ENCODE results near the gene PYROXD2.

Gene PYROXD2

DNA sequence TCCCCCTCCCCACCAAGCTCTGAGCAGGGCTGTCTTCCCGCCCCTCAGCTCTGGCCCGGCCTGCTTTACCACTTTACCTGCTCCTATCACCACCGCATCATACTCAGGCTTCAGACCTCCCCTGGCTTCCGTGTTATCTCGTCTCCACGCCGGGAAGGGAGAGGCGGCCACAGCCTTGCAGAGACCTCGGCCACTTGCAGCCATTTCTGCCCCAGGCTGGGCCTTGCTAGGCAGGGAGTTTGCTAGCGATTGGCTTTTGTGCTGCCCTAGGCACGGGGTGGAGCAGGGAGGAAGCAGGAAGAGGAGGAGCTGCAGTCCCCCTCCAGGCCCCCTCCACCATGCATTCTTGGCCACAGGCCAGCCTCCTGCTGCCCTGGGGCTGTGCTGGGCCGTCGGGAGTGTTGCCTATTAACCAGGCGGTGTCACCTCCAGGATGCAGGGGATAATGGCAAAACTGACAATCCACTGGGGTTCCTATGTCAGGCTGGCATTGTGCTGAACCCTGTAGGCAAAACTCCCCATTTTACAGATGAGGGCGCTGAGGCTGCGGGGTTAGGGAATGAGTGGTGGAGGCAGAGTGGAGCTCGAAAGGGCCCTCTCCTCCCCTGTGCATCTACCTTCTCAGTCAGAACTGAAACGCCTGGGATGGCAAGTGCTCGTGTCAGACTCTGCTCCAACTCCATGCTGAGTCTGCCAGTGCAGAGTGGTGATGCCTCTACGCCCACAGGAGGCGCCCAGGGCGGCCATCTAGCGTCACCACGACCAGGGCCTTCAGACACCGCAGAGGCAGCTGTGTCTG is at the start of gene PYROXD2:
TSS of gene PYROXD2 (minus strand) at position 251 of the 799 bp plus-strand sequence. CDS start at position 204, 47 bp downstream.
- peak; percentile 21 for DNase-seq

DNA sequence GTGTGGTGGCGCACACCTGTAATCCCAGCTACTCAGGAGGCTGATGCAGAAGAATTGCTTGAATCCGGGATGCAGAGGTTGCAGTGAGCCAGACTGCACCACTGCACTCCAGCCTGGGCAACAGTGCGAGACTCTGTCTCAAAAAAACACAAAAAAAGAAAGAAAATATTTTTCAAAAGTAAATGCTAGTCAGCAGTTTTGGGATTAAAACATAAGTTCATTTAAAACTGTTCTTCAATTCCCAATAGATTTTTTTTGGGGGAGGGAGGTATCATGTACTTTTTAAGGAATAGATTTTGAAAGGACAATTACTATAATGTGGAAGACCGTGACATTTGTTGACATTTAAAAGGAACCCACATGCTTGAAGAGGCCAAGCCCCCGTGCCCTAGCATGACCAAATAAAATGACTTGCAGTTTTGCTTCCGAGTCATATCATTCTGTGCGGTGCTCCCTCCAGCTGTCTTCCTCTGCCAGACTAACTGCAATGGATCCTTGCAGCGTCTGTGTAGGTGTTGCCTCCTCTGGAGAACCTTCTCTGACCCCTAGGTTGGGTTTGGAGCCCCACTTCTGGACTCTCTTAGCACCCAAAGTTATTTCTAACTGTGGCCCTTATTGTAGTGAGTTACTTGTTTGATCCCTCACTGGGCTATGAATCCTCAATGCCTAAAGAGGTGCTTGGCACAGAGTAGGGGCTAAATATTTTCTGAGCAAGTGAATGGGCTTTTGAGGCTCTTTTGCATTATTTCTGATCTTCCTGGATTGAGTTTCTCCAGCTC is 49.2 kb upstream of the PYROXD2 start:
- DNase-seq = no peak

DNA sequence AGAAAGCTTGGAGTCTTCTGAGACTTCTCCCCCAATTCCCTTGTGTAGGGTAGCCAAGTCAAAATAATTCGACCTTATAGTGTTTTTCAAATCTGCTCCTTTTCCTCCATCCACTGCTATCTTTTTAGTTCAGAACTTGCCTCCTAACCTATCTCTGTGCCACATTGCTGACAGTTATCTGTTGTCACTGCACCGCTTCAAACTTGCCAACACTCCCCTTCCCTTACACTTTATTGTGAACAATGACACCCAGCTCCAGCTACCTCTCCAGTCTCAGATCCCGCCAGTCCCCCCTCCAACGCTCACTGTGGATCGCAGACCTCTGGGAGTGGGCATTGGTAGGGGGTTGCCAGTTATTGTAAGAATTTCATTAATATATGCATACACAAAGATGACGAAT is 48.0 kb upstream of the PYROXD2 start:
- DNase-seq = no peak

DNA sequence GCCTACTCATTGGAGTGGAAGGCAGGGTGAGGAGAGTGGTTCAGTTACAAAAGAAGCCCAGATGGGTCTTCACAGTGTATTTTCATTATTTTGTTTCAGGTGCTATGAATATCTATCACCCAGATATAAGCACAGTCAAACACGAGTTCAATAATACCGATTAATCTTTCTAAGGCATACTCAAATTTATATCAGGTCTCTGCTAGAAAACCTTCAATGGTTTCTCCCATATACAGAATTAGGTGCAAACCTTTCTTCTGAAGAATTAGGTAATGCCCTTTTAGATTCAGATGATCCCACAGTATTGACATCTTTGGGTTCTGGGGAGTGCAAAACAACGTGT is 46.5 kb upstream of the PYROXD2 start:
- no peak for DNase-seq

DNA sequence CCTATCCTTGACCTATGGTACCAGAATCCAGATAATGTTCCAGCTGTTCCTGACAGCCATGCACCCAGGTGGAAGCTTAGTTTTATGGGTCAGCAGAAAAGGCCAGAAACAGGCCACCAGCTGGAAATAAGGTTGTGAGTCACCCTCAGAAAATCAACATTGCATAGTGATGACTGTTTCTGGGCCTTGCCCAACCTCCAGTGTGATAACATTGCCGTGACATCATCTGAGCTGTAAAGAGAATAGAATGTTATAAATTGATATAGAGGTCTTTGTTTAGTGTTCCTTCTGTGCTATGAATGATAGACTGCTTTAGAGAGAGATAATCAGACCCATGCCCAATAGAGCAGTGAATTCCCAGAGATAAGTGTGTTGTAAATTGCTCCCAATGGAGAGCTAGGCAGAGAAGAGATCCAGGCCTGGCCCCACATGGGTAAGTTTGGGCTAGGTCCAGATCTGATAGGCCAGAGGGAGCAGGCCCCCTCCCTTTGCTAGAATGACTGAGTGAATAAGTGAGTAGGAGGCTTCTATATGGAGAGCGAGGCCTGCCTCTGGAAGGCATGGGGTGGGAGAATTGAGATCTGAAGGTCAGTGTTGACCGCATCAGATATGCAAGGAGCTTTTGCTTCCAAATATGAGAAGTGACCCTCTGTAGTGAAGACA is 46.0 kb upstream of the PYROXD2 start:
- no peak for DNase-seq

DNA sequence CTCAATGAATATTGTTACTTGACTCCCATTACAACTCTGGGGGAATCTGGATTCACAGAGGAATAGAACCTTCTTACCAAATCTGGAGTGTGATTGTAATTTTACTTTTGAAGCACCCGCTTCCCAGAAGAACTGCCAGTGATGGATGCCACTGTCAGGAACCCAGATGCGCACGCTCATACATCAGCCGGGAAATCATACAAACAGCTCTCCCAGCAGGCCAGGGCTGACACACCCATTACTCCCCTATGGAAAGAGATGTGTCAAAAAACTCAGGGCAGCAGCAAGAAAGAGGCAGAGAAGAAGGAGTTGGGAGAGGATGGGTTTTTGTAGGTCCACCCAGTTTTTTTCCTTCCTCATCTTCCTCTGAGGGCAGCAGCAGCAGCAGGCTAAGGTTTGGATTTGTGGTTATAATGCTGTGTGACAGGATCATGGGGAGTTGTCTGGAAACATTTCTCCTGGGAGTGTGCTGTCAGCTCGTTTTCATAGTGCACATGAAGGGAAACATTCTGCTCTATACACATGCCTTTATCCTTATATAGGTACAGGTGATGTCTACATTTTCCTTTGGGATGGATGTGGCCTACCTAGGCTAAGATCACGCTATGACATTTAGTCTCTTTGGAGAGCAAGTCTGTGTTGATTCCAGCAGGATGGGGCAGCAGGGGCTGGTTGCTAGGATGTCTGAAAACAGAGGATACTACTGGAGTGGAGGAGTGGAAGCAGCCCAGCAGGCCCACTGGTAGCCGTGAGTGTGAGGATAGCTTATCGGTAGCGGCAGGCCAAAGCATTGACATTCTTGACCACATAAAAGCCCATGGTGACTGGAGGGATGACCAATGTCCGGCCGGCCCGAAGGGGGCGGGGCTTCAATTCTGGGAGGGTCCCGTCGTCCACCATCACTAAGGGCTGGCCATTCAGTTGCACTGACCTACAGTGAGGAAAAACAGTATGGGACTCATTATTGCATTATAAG is 44.1 kb upstream of the PYROXD2 start:
- no peak for DNase-seq

DNA sequence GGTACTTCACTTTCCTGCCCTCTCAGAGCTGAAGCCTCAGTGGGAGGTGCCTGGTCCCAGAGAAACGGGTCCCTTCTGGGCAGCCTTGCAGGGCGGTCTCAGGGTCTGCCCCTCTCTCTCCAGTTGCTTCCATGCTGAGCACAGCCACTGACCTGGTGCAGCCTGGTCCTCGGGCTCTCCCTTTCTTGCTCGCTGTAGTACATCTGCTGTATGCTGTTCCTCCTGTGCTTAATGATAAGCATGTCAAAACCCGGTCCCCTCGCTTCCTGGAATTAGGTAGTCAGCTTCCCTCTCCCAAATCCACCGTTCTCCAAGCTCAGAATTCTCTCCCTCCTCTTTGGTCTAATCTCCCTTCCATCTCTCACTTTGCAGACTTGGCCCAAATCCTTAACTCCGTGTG is 42.7 kb upstream of the PYROXD2 start:
- no peak for DNase-seq

DNA sequence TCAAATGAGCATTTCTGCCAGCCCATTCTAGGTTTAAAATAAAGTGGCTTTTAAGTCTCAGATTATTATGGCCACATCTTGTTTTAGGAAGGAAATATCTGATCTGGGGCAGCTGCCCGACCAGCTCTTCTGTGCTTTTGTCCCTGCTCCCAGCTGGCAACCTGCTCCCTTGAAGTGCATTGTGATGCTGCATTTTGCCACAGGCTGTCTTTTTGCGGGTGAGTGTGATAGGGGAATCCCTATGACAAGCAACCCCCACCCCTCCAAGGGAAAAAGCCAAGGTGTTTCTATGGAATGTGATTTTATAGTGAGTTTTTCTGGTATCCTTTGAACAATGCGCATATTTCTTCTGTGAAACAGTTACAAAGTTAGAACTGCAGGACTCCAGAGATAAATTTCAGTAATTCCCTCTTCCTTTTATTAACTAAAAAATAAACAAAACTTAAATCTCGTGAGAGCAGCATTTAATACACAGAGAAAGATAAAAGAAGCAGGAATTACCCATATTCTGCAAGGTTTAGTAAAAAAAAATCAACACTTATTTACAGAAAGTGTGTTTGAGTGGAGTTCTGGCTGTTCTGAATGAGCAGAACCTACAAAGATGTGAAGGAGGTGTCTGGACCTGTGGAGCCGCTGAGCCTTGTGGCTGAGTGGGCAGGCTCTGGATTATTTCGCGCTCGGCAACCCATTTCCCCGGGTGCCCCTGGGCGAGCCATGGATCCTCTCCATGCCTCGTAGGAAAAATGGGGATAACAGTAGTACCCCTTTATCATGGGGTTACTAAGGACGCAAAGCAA is 41.9 kb upstream of the PYROXD2 start:
- no peak for DNase-seq

DNA sequence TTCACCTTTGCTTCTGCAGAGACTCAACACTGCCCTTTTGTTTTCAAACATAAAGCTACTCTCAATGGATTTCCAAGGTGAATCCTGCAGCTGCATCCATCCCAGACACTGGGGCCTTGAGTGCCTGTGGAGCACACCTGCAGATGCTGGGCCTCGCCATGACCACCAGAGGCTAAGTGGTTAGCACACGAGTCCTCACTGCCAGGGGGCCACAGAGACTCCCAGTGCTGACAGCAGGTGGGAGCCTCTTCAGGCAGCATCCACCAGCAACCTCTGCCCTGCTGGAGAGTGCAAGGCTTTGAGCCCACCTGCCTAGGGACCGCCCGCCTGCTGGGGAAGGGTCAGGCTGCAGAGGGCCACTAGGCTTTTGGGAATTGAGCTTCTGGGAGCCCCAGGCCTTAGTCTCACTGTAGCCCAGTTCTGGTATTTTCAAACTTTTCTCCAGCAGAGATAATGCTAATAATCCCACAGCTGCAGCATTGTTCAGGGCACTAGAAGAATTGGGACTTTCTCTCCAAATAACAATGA is 41.1 kb upstream of the PYROXD2 start:
- DNase-seq = no peak

DNA sequence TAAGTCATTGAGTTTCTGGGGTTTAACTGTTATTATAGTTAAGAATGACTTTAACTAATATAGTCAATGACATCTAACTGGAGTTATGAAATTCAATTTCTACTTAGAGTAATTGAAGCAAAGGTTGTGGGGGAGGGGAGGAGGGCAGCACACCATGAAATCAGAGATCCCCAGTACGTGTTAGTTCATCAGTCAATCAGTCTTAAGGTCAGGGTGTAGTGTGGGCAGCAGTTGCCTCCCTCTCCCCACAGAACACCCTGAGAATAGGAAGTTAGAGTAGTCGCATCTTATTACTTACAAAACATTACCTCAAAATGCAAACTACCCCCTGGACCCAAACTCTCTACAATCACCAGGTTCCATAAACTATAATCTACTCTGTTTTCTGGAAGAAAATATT is 38.7 kb upstream of the PYROXD2 start:
- no peak for DNase-seq

DNA sequence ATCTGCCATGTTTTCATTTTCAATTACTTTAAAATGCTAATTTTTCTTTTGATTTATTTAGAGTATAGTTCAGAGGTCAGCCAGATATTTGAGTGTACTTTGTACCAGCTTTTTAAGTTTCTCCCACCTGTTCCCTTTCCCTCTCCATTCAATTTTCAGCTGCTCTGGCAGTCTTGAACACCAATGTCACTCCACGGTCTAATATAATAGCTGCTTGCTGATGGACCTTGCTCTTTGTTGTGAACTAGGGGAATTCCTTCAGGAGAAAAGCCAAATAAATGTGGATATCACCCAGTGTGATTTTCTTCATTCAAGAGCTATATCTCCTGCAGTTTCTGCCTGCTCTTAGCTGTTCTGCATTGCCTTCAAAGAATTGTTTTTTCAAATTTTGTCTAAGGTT is 35.6 kb upstream of the PYROXD2 start:
- no peak for DNase-seq

DNA sequence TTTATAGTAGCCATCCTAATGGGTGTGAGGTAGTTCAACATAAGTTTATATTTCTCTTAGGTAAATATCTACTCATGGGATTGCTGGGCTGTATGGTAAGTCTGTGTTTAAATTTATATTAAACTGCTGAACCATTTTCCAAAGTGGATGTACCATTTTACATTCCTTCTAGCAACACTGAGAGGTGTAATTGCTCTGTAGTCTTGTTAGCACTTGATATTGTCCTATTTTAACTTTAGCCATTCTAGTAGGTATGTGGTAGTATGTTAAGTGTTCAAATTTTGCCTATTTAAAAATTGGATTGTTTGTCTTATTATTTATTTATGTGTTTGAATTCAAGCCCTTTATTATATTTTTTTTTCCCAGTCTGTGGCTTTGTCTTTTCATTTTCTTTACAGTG is 34.3 kb upstream of the PYROXD2 start:
- DNase-seq = no peak

DNA sequence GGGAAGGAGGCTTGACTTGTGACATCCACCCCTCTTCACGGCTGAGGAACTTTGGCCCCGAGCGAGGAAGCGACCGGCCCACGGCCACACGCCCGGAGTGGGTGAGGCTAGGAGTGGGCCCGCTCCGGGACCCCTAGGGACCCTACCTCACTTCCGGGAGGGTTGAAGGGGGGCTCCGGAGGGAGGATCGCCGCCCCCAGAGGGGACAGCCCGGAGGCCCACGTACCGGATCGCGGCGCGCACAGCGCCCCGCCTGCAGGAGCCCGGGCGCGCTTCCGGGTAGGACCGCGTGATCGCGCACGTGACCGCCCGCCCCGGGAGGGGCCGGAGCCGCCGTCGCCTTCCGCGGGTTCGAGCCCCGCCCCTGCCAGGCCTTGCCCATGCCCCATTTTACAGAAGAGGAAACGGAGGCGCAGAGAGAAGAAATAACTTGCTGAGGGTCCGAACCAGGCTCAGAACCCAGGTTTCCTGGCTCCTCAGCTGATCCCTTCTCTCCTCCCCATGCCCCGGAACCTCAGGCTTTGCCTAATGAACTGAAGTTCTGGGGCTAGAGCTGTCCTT is 31.8 kb upstream of the PYROXD2 start, which contains the start of gene HPS1:
TSS of gene HPS1 (minus strand) at position 275 of the 561 bp plus-strand sequence. CDS start 3,695 bp downstream, outside the sequence.
- DNase-seq = peak; percentile 70

DNA sequence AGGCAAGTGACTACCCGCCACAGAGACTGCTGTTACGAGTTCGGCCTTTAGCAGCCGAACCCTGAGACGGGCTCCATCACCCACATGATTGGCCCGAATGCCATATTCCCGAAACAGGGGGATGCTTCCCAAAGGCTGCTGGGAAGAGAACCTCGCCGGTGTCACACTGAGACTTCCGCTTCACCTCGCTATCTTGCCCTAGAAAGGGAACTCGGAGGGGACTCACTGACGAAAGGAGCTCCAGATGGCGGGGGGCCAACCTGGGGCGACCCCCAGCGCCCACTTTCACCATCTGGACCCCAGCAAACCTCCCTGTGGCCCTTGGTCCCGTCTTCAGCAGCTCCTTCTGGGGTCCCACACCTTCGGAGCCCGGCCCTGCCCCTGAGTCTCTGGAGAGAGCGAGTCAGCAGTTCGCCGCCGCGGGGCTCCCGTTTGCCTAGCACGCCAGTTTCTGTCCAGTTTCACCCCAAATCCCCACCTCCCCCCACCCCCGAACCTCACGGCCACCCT is 31.2 kb upstream of the PYROXD2 start:
- no peak for DNase-seq

DNA sequence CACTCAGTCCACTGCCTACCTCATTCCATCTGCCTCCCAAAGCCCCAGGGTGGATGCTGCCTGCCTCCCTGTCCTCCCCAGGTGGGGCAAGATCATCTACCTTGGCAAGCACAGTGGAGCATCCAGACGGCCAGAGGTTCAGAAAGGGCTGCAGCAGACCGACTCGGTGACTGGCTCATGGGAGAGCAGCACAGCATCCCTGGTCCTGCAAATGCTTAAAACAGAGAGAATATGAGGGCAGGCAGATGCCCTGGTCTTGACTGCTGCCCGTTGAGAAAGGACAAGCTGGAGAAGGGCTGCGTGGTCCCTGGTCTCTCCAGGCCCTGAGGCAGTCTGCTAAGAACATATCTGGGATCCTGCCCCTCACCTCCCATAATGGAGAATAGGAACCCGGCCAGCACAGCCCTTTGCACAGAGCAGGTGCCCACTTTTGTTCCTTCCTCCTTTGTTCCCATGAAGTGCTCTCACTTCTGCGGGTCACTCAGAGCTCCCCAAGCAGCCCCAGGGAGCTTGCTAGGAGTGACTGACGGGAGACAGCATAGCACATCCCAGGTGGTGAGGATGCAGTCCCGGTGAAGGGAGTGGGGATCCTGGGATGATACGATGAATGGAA is 30.3 kb upstream of the PYROXD2 start:
- no peak for DNase-seq

DNA sequence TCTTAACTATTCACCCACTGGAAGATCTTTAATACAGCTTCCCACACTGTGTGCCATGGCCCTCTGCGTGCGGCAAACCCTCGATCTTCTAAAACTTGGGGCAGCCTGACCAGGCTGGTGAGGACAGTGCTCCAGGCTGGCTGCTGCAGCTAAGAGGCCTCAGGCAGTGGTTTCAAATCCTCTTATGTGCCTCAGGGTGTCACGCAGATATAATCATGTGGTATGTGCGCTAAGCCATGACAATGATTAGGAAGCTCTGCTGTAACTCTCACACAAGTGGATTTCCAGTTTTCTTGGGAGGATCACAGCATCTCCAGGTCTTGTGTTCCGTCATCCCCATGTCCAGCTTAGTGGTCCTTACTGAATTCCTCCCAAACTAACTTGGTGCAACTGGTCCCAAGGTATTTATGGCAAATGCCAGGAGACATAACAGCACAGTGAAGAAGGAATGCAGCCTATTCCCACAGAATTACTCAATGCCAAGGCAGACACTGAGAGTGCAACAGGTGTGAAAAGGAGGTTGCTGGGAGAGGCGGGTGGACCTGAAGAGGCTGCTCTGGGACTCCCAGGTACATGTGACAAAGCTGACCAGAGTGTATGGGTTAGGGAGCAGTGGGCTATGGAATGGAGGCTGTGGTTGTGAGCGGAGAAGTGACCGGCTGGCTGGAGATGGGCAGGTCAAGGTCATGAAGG is 29.5 kb upstream of the PYROXD2 start:
- no peak for DNase-seq

DNA sequence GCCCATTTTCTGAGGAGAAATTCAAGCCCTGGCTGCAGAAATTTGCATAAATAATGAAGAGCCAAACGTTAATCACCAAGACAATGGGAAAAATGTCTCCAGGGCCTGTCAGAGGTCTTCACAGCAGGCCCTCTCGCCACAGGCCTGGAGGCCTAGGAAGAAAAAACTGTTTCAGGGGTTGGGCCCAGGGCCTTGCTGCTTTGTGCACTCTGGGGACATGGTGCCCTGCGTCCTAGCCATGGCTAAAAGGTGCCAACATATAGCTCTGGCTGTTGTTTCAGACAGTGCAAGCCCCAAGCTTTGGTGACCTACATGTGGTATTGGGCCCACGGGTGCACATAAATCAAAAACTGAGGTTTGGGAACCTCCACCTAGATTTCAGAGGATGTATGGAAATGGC is 23.7 kb upstream of the PYROXD2 start:
- no peak for DNase-seq

DNA sequence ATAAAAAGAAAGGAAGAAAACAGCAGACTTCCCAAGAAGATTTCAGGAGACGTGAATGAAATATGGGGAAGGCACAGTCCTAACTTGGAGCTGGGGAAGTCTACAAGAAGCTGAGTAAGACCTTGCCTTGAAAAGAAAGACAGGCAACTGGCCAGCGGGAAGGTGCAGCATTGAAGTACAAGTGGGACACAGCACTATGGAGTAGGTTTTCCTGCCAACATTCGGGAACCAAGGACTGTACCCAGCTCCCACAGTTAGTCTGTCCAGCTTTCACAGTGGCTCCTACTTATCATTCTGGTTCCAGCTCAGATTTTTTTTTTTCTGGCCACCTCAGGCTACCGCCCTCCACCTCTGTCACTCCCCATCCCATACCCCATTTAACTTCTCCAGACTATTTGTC is 21.7 kb upstream of the PYROXD2 start:
- DNase-seq = no peak

DNA sequence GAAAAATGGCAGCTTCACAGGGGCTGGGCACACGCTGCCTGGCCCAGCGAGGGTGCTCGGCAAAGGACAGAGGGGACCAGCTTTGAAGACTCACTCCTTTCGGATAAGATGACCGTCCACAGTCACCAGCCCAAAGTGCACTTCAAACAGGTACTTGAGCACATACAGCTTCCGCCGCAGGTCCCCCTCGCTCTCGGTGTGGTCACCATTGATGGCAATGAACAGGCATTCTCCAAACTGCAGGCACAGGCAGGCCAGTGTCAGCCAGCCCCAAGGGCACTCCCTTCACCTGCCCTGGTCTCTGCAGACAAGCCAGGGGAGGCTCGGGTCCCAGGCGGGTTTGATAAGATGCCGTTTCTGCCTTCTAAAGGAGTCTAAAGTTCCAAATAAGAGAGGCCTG is 20.2 kb upstream of the PYROXD2 start:
- DNase-seq = no peak
